ENCODE results near the gene MXRA8. TPM values are rescaled to one million over a fixed set of nuclear protein-coding genes. Genes with fewer than 3 reads are reported as not detected.

The MXRA8 gene
- total and polyA plus RNA-seq, 2 donors from 2014 or later, result 26.0 to 64.7 TPM

DNA sequence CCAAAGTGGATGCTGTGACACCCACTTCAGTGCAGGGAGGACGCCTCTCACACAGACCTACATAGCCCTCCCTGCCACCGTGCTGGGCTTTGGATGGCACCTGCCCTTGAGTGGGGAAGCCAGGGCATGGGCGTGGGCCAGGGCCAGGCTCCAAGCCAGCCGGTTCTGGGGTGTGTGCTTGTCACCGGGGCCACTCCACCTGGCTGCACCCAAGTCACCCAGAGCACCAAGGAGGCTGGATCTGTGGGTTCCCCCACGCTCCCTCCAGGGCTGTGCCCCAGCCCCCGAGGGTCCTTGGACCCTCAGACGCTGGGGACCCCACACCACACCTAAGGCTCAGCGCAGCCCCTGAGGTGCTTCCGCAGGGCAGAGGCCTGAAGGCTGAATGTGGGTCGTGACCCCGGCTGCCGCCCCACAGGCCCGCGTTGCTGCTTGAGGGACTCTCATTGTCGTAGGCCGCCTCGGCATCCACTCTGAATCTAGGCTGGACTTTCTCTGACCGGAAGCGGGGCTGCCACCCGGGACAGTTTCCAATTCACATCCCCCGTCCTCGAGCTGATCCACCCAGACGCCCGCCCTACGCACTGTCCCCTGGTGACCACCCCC lies 1.5 kb downstream of the MXRA8 start:
- Histone ChIP-seq H3K9me3 (ENCODE audit: control insufficient read depth in 2 of 3, insufficient read depth in 1 of 3, low read length in 3 of 3) (no peaks in the 10 kb centered on the region), H3K9ac (ENCODE audit: low read length in 3 of 3) (no peak overlapping the region), H3K36me3 (ENCODE audit: control insufficient read depth in 2 of 3, insufficient read depth in 3 of 3, low read length in 3 of 3) (no peaks in the 10 kb centered on the region), H3K4me1 (ENCODE audit: control insufficient read depth in 2 of 3, insufficient read depth in 2 of 3, low read depth in 1 of 3, low read length in 3 of 3) (peaks cover 0 to 23% (median 2%) of the 10 kb centered on the region in 3 donors), H3K27me3 (ENCODE audit: control insufficient read depth, insufficient read depth, low read length) (no peaks in the 10 kb centered on the region), H3K27ac (ENCODE audit: low read depth in 2 of 2, low read length in 2 of 2) (peak overlapping the region in 1 of 2 donors; percentile 43), H3K4me3 (ENCODE audit: low read length in 3 of 3) (peak overlapping the region in 2 of 3 donors; percentile 20 to 55)
- intact Hi-C loops (cut with DNase I), result no loop called here
- TF ChIP-seq, protein P1, sequence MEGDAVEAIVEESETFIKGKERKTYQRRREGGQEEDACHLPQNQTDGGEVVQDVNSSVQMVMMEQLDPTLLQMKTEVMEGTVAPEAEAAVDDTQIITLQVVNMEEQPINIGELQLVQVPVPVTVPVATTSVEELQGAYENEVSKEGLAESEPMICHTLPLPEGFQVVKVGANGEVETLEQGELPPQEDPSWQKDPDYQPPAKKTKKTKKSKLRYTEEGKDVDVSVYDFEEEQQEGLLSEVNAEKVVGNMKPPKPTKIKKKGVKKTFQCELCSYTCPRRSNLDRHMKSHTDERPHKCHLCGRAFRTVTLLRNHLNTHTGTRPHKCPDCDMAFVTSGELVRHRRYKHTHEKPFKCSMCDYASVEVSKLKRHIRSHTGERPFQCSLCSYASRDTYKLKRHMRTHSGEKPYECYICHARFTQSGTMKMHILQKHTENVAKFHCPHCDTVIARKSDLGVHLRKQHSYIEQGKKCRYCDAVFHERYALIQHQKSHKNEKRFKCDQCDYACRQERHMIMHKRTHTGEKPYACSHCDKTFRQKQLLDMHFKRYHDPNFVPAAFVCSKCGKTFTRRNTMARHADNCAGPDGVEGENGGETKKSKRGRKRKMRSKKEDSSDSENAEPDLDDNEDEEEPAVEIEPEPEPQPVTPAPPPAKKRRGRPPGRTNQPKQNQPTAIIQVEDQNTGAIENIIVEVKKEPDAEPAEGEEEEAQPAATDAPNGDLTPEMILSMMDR (IDR thresholded peaks at IDR 0.05; ENCODE audit: borderline replicate concordance, extremely low read depth, insufficient read depth), result no peak
- FAIRE-seq, result no peak
- peak in 2 of 5 donors; percentile 65 to 78 for DNase-seq

- DNase-seq (peak in 2 of 5 donors; percentile 77 to 80), FAIRE-seq (no peak)
- Histone ChIP-seq H3K27ac (ENCODE audit: low read depth in 2 of 2, low read length in 2 of 2) (no peak overlapping the region), H3K4me3 (ENCODE audit: low read length in 3 of 3) (peak overlapping the region in 1 of 3 donors; percentile 55), H3K36me3 (ENCODE audit: control insufficient read depth in 2 of 3, insufficient read depth in 3 of 3, low read length in 3 of 3) (no peaks in the 10 kb centered on the region), H3K27me3 (ENCODE audit: control insufficient read depth, insufficient read depth, low read length) (no peaks in the 10 kb centered on the region), H3K9me3 (ENCODE audit: control insufficient read depth in 2 of 3, insufficient read depth in 1 of 3, low read length in 3 of 3) (no peaks in the 10 kb centered on the region), H3K9ac (ENCODE audit: low read length in 3 of 3) (no peak overlapping the region), H3K4me1 (ENCODE audit: control insufficient read depth in 2 of 3, insufficient read depth in 2 of 3, low read depth in 1 of 3, low read length in 3 of 3) (peaks cover 0 to 25% (median 0%) of the 10 kb centered on the region in 3 donors)
- TF ChIP-seq, protein P1 (IDR thresholded peaks at IDR 0.05; ENCODE audit: borderline replicate concordance, extremely low read depth, insufficient read depth), result no peak
- intact Hi-C loops (cut with DNase I), result no loop called here
Measured at GRCh38 chr1:1356166-1356795, 2.1 kb downstream of the MXRA8 start.

GRCh38 chr1:1355416-1355815 lies 2.9 kb downstream of the MXRA8 start:
- Histone ChIP-seq H3K4me3 (ENCODE audit: low read length in 3 of 3) (no peak overlapping the region), H3K9ac (ENCODE audit: low read length in 3 of 3) (no peak overlapping the region), H3K36me3 (ENCODE audit: control insufficient read depth in 2 of 3, insufficient read depth in 3 of 3, low read length in 3 of 3) (no peaks in the 10 kb centered on the region), H3K27me3 (ENCODE audit: control insufficient read depth, insufficient read depth, low read length) (no peaks in the 10 kb centered on the region), H3K4me1 (ENCODE audit: control insufficient read depth in 2 of 3, insufficient read depth in 2 of 3, low read depth in 1 of 3, low read length in 3 of 3) (peaks cover 0 to 18% (median 0%) of the 10 kb centered on the region in 3 donors), H3K9me3 (ENCODE audit: control insufficient read depth in 2 of 3, insufficient read depth in 1 of 3, low read length in 3 of 3) (no peaks in the 10 kb centered on the region), H3K27ac (ENCODE audit: low read depth in 2 of 2, low read length in 2 of 2) (no peak overlapping the region)
- peak; percentile 68 to 87 (median 82) for DNase-seq
- TF ChIP-seq, protein P1 (IDR thresholded peaks at IDR 0.05; ENCODE audit: borderline replicate concordance, extremely low read depth, insufficient read depth), result no peak
- no peak for FAIRE-seq
- intact Hi-C loops (cut with DNase I), result no loop called here

Measured in kidney (tissue), 14 donors.